Calu3 (cell line): Measurements from ENCODE around the gene MEGF8. TPM values are rescaled to one million over a fixed set of nuclear protein-coding genes. Genes with fewer than 3 reads are reported as not detected.
A peak's percentile ranks its signal among the peaks of the same experiment; 100 is the strongest.

Experiments used
- BruUV-seq: library from RNA; stranded (reverse); fragments of 400-500 nt; replicated peaks from 2 replicates; lab custom pipeline; 2021; lab: Mats Ljungman, UMichigan
- CTCF ChIA-PET: fragments of 300-600 bp; sonication (Branson Sonifier 250); formaldehyde crosslinking; loops from one replicate; lab custom pipeline; 2022; ENCODE audit warnings: antibody characterized with exemption; lab: Charles Lee
- DNase-seq: peaks from one replicate; pipeline ENCODE4 v3.0.0; 2022
- H3K27ac Mint-ChIP-seq: one replicate; pipeline ENCODE4 v1.8.0; 2022; ENCODE audit warnings: mixed read lengths; ENCODE audit not compliant: unreplicated experiment
- H3K27me3 Mint-ChIP-seq: one replicate; pipeline ENCODE4 v1.8.0; 2022; ENCODE audit warnings: mixed read lengths; ENCODE audit not compliant: unreplicated experiment
- H3K36me3 Mint-ChIP-seq: one replicate; pipeline ENCODE4 v1.8.0; 2022; ENCODE audit warnings: mild to moderate bottlenecking, moderate library complexity, mixed read lengths; ENCODE audit not compliant: insufficient read depth, unreplicated experiment
- H3K4me1 Mint-ChIP-seq: one replicate; pipeline ENCODE4 v1.8.0; 2022; ENCODE audit warnings: mild to moderate bottlenecking, low read depth, mixed read lengths; ENCODE audit not compliant: unreplicated experiment
- H3K4me3 Mint-ChIP-seq: one replicate; pipeline ENCODE4 v1.8.0; 2022; ENCODE audit warnings: mild to moderate bottlenecking, low read depth, moderate library complexity, mixed read lengths; ENCODE audit not compliant: unreplicated experiment
- H3K9me3 Mint-ChIP-seq: one replicate; pipeline ENCODE4 v1.8.0; 2022; ENCODE audit warnings: low read depth, mixed read lengths; ENCODE audit not compliant: unreplicated experiment
- CTCF ChIP-seq: fragments of 200-600 bp; IDR thresholded peaks from one replicate; pipeline ENCODE4 v1.8.0; 2022; ENCODE audit warnings: antibody characterized with exemption; ENCODE audit not compliant: unreplicated experiment
- intact Hi-C: fragments of 100-400 bp; cut with micrococcal nuclease; formaldehyde crosslinking; loops from one replicate; pipeline ENCODE4 v1.10.0; 2022; ENCODE audit not compliant: unreplicated experiment
- total RNA-seq: library from RNA; stranded (reverse); gene quantifications from 2 replicates; pipeline ENCODE4 v1.2.3, GENCODE V29; 2022

Gene MEGF8
- total RNA-seq, 1 experiment from 2014 or later: 35.0 TPM

- TF ChIP-seq CTCF: no peak
- peaks cover 36% of the 10 kb centered on the region for H3K4me1 Mint-ChIP-seq
- peak; percentile 54 for DNase-seq
- CTCF ChIA-PET: interaction anchor here (0.6 to 2.3 kb wide), 7 partner anchors 11 to 26 kb away, joined by 3 to 6 read pairs (median 5); no protein-coding TSS in a partner anchor
- peak overlapping the region; percentile 82 for H3K27ac Mint-ChIP-seq
- no peaks in the 10 kb centered on the region for H3K9me3 Mint-ChIP-seq
- peak overlapping the region; percentile 97 for H3K4me3 Mint-ChIP-seq
- BruUV-seq: no TSS peak
- H3K36me3 Mint-ChIP-seq: peaks cover 26% of the 10 kb centered on the region
- no peaks in the 10 kb centered on the region for H3K27me3 Mint-ChIP-seq
- intact Hi-C loops: no loop called here
Observed at GRCh38 chr19:42422901-42423461, 97.5 kb downstream of the MEGF8 start.

GRCh38 chr19:42423462-42424344, 98.3 kb downstream of the MEGF8 start:
- no TSS peak for BruUV-seq
- CTCF ChIA-PET: interaction anchor here (0.5 to 2.3 kb wide), 8 partner anchors 10 to 119 kb away, joined by 3 to 6 read pairs (median 4); no protein-coding TSS in a partner anchor
- intact Hi-C loops: no loop called here
- Mint-ChIP-seq H3K9me3 (no peaks in the 10 kb centered on the region), H3K27ac (peak overlapping the region; percentile 82), H3K36me3 (peaks cover 26% of the 10 kb centered on the region), H3K4me3 (peak overlapping the region; percentile 97), H3K27me3 (no peaks in the 10 kb centered on the region), H3K4me1 (peaks cover 36% of the 10 kb centered on the region)
- TF ChIP-seq CTCF: no peak
- DNase-seq: peak; percentile 91

- Mint-ChIP-seq H3K27ac (no peak overlapping the region), H3K9me3 (no peaks in the 10 kb centered on the region), H3K27me3 (no peaks in the 10 kb centered on the region), H3K4me3 (peak overlapping the region; percentile 97), H3K36me3 (peaks cover 26% of the 10 kb centered on the region), H3K4me1 (peaks cover 36% of the 10 kb centered on the region)
- no peak for DNase-seq
- CTCF ChIA-PET: interaction anchor here (2.3 kb wide), 1 partner anchor 15 kb away, joined by 6 read pairs; no protein-coding TSS in a partner anchor
- TF ChIP-seq CTCF: no peak
- intact Hi-C loops: no loop called here
- no TSS peak for BruUV-seq
Observed at GRCh38 chr19:42424345-42424707, 98.9 kb downstream of the MEGF8 start.

GRCh38 chr19:42424712-42425131, 99.3 kb downstream of the MEGF8 start:
- no peak overlapping the region for H3K27ac Mint-ChIP-seq
- H3K36me3 Mint-ChIP-seq: peaks cover 26% of the 10 kb centered on the region
- H3K27me3 Mint-ChIP-seq: no peaks in the 10 kb centered on the region
- H3K4me1 Mint-ChIP-seq: peaks cover 36% of the 10 kb centered on the region
- no peak for TF ChIP-seq CTCF
- BruUV-seq: no TSS peak
- peak overlapping the region; percentile 97 for H3K4me3 Mint-ChIP-seq
- H3K9me3 Mint-ChIP-seq: no peaks in the 10 kb centered on the region
- intact Hi-C loops: no loop called here
- DNase-seq: no peak
- CTCF ChIA-PET: interaction anchor here (2.3 kb wide), 1 partner anchor 15 kb away, joined by 6 read pairs; no protein-coding TSS in a partner anchor
